Neural progenitor cell (in vitro differentiated cells): Measurements from ENCODE around the gene UBXN2A.

Experiments
- CTCF ChIP-seq: fragments of 200-600 bp; sonication (generic); IDR thresholded peaks from 2 replicates; pipeline ENCODE4 v1.5.1; 2017; ENCODE audit warnings: antibody characterized with exemption, mild to moderate bottlenecking
- EZH2 ChIP-seq: fragments of 200-600 bp; sonication (generic); IDR thresholded peaks from 2 replicates; pipeline ENCODE4 v1.6.1; 2017; ENCODE audit warnings: antibody characterized with exemption, mild to moderate bottlenecking, moderate library complexity
- EZH2phosphoT487 ChIP-seq: fragments of 200-600 bp; sonication (generic); IDR thresholded peaks from 2 replicates; pipeline ENCODE4 v1.6.1; 2017; ENCODE audit warnings: antibody characterized with exemption

GRCh38 chr2:23926750-23927571 is 13.3 kb upstream of the UBXN2A start, which contains the start of gene ATAD2B:
- TF ChIP-seq CTCF = peak; percentile 85
- TF ChIP-seq EZH2phosphoT487 = no peak
- no peak for TF ChIP-seq EZH2
